Measurements from ENCODE around the gene GAB2. TPM values are rescaled to one million over a fixed set of nuclear protein-coding genes. Genes with fewer than 3 reads are reported as not detected.

The GAB2 gene
- polyA plus RNA-seq, 2 of the 4 experiments (the other 2 are of a cell fraction): 2.8 to 4.7 TPM

GRCh38 chr11:78376858-78377257 is 40.8 kb downstream of the GAB2 start:
- ChIA-PET CTCF (interaction anchor here (0.6 kb wide), 1 partner anchor 55 kb away, joined by 3 read pairs; no protein-coding TSS in a partner anchor), POLR2A (no interaction called here)
- 53% methylated on average over 3 of the region's 3 CpGs for WGBS (ENCODE audit: missing lambda C conversion rate)
- Histone ChIP-seq H3K27ac (no peak overlapping the region), H3K4me1 (no peaks in the 10 kb centered on the region), H3K4me2 (no peak overlapping the region), H3K9me3 (0 out of 3 replicates have a peak, but pooled peaks cover 5% of the 10 kb centered on the region), H3K4me3 (no peak overlapping the region)
- FAIRE-seq (no peak), ATAC-seq (no peak), DNase-seq (ENCODE audit: low read depth in 1 of 2, low spot score in 1 of 2) (no peak)
- no peak for TF ChIP-seq ZC3H11A (IDR thresholded peaks at IDR 0.05)
- TF ChIP-seq ATOH8 (CRISPR knock-in tag; IDR thresholded peaks at IDR 0.05; ENCODE audit: low read depth): no peak
- TF ChIP-seq CBX2 (IDR thresholded peaks at IDR 0.05; ENCODE audit: borderline replicate concordance, low read depth): no peak
- no peak for TF ChIP-seq HEYL (CRISPR knock-in tag; IDR thresholded peaks at IDR 0.05)
- TF ChIP-seq REST (IDR thresholded peaks at IDR 0.05): no peak
- no peak for TF ChIP-seq HDAC2 (IDR thresholded peaks at IDR 0.05)
- no peak for TF ChIP-seq MAX (IDR thresholded peaks at IDR 0.05)

GRCh38 chr11:78374917-78375316 is 42.7 kb downstream of the GAB2 start:
- no peak overlapping the region for H3K4me2 ChIP-seq
- no peak for ATAC-seq
- ChIA-PET CTCF (no interaction called here), POLR2A (no interaction called here)
- no peak for TF ChIP-seq BCL3 (IDR thresholded peaks at IDR 0.05)
- no peak for TF ChIP-seq ZC3H11A (IDR thresholded peaks at IDR 0.05)
- no peak for TF ChIP-seq ELK1 (IDR thresholded peaks at IDR 0.05; ENCODE audit: low read depth, low read length)
- no peak for TF ChIP-seq CBX2 (IDR thresholded peaks at IDR 0.05; ENCODE audit: borderline replicate concordance, low read depth)
- no peak for TF ChIP-seq HOXB5 (CRISPR knock-in tag; IDR thresholded peaks at IDR 0.05)
- no peak for TF ChIP-seq MAFK (IDR thresholded peaks at IDR 0.05; ENCODE audit: partially characterized antibody)
- no peak for TF ChIP-seq NR3C1 (IDR thresholded peaks at IDR 0.05)
- TF ChIP-seq ESRRA (IDR thresholded peaks at IDR 0.05; ENCODE audit: borderline replicate concordance, low read length): no peak
- TF ChIP-seq BHLHE40 (IDR thresholded peaks at IDR 0.05; ENCODE audit: low read depth, low read length): no peak
- no peak for TF ChIP-seq JUNB (IDR thresholded peaks at IDR 0.05)
- WGBS (ENCODE audit: missing lambda C conversion rate): 67% methylated on average over 3 of the region's 3 CpGs
- H3K9me3 ChIP-seq: 0 out of 3 replicates have a peak, but pooled peaks cover 5% of the 10 kb centered on the region
- no peak overlapping the region for H3K4me3 ChIP-seq
- no peak overlapping the region for H3K27ac ChIP-seq
- H3K4me1 ChIP-seq: peaks cover 6% of the 10 kb centered on the region; the same call in 1 of the 3 replicates
- DNase-seq (ENCODE audit: low read depth in 1 of 2, low spot score in 1 of 2): no peak
- FAIRE-seq: no peak

GRCh38 chr11:78373689-78374088 is 43.9 kb downstream of the GAB2 start:
- WGBS (ENCODE audit: missing lambda C conversion rate): 87% methylated on average over 1 of the region's 1 CpG
- DNase-seq (ENCODE audit: low read depth in 1 of 2, low spot score in 1 of 2): no peak
- Histone ChIP-seq H3K4me1 (peaks cover 6% of the 10 kb centered on the region; the same call in 1 of the 3 replicates), H3K4me2 (no peak overlapping the region), H3K4me3 (no peak overlapping the region), H3K9me3 (0 out of 3 replicates have a peak, but pooled peaks cover 5% of the 10 kb centered on the region), H3K27ac (no peak overlapping the region)
- FAIRE-seq: no peak
- CTCF ChIA-PET: no interaction called here
- POLR2A ChIA-PET: no interaction called here
- ATAC-seq: no peak
- TF ChIP-seq ZFP36 (IDR thresholded peaks at IDR 0.05; ENCODE audit: borderline replicate concordance, partially characterized antibody) (no peak), CHD2 (IDR thresholded peaks at IDR 0.05; ENCODE audit: low read length, partially characterized antibody) (no peak), ELK1 (IDR thresholded peaks at IDR 0.05; ENCODE audit: low read depth, low read length) (no peak), HEYL (CRISPR knock-in tag; IDR thresholded peaks at IDR 0.05) (no peak)
